ENCODE results near the gene RNF113B.

The RNF113B gene

GRCh38 chr13:98175043-98175442 lies 2.0 kb downstream of the RNF113B start:
- no peak for DNase-seq

DNA sequence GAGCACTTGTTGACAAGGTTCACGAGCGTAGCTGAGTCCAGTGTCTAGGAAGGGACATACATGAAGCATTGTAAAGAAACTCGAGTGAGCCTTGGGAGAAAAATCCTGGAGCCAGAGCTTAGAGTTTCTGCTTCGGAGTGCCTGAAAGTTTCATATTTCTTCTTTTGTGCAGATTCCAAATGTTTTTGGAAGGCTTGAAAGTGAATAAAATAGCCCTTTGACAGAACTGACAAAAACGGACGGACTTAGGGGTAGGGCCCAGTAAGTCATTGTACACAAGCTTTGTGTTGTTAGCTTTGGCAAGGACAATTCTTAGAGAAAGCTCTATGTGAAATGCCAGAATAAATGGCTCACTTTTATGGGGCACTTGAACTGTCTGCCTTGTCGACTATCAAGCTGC lies 2.8 kb downstream of the RNF113B start:
- DNase-seq = no peak

DNA sequence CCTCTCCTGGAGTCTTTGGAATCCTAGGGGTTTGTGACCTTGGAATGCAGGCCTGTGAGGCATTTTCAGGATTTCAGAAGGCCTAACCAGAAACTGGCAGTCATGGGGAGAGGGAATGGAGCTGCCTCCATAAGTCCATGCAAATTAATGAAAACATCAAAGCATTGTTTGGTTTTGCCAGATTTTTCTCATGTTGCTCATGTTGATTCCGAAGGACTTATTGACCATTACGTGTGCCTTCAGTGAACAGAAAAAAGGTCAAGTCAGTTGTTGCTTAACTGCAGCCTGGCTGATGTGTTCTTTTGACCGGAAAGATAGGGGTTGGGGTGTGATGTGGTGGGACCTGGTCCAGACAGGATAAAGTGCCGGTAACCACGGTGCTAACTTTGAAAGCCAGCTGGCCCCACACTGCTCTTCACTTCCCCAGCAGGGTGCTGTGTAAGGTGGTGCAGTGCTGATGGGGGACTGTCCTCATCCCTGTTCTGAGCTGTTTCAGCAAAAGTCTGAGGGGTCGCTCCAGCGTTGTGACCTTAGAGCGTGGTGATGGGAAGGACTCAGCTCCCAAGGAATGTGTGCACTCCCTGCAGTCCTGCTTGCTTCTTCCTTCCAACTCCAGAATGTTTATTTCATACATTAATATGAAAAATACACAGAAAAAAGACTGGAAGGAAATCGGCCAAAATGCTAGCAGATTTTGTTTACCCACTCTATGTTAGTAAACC lies 3.5 kb downstream of the RNF113B start:
- no peak for DNase-seq

- no peak for DNase-seq
Measured at GRCh38 chr13:98172590-98173422, 4.3 kb downstream of the RNF113B start.

- peak in 49 of 58 donors; percentile 5 to 70 (median 38) for DNase-seq
Measured at GRCh38 chr13:98171900-98172589, 5.0 kb downstream of the RNF113B start.

- no peak for DNase-seq
Measured at GRCh38 chr13:98169331-98169730, 7.7 kb downstream of the RNF113B start.

GRCh38 chr13:98162935-98163334 lies 14.1 kb downstream of the RNF113B start:
- DNase-seq = no peak

GRCh38 chr13:98158172-98158899 lies 18.7 kb downstream of the RNF113B start:
- no peak for DNase-seq

DNA sequence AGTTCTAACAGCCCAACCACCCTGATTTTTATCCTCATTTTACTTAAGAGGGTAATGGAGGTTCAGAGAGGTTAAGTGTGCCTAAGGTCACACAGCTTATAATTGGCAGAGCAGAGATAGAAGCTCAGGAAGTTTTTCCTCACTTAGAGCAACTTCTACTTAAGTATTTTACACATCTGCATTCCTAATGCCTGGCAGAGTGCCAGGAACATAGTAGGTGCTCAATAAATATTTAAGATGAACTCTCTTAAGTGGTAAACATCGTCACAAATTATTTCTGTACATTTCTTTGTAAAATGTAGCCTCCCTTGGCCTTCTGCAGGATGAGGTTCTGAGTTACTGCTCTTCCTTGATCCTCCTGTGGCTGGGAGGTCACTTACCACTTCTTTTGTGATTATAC lies 19.5 kb downstream of the RNF113B start:
- DNase-seq = no peak

DNA sequence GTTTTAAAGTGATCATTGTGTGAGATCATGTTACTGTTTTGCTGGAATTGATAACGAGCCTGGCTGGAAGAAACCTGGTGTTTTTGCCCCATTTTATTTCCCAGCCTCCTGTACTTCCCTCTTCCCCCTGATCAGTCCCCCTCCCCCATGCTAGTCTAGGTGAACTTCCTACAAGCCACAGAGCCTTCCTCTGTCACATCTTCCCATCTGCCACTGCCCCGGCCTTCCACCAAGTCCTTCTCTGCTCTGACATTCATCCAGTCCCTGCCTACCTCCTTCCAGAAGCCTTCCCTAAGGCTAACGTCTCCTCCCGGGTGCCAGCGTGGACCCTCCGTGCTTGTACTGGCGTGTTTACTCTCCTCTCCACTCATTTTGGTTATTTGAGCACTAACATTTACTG lies 19.9 kb downstream of the RNF113B start:
- no peak for DNase-seq

GRCh38 chr13:98156259-98156658 lies 20.8 kb downstream of the RNF113B start:
- no peak for DNase-seq

DNA sequence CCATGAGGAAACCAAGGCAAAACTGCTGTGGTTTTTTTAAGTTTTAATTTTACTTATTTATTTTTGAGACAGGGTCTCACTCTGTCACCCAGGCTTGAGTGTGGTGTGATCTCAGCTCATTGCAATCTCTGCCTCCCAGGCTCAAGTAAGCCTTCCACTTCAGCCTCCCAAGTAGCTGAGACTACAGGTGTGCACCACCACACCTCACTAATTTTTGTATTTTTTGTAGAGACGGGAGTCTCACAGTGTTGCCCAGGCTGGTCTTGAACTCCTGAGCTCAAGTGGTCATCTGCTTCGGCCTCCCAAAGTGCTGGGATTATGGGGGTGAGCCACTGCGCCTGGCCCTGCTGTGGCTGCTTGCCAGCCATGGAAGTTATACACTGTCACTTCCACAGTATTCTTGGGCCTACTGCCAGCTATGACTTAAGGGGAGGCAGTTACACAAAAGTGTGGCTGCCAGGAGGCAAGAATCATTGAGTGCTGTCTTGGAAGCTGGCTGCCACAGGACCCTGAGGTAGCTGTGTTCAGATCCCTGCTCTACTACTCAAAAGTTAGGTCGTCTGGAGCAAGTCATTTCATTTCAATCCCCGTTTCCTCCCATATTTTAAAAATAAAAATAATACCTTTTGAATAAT lies 21.5 kb downstream of the RNF113B start:
- DNase-seq = no peak

GRCh38 chr13:98150832-98151479 lies 26.1 kb downstream of the RNF113B start:
- DNase-seq = no peak

GRCh38 chr13:98147521-98147920 lies 29.5 kb downstream of the RNF113B start:
- no peak for DNase-seq

DNA sequence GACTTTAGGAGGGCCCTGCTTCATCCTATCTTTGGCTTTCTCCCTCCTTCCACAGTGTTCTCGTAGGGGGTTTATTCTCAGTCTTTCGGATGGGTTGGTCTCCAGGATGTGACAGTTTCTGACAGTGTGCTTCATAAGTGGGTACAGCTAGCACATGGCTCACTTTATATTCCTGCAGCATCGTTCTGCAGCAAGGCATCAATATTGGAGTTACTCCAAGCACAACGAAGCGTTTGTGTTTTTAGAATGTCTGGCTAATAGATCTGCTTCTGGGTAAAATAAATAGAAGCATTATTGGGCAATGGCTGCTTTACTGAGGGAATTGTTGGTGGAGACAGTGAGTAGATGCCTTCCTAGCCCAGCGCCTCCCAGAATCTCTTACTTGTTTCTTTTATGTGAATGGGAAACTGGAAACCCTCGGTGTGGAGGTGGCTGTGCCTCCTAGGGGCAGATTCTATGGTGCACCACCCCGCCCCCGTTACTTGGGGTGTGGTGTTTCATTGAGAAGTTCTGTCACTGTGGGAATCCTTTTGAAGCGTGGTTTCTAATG lies 32.2 kb downstream of the RNF113B start:
- DNase-seq = peak in 23 of 58 donors; percentile 5 to 75 (median 32)

- DNase-seq = peak in 11 of 58 donors; percentile 4 to 56 (median 12)
Measured at GRCh38 chr13:98144027-98144741, 32.9 kb downstream of the RNF113B start.

- DNase-seq = peak in 2 of 58 donors; percentile 3 to 19
Measured at GRCh38 chr13:98143601-98144026, 33.5 kb downstream of the RNF113B start.

DNA sequence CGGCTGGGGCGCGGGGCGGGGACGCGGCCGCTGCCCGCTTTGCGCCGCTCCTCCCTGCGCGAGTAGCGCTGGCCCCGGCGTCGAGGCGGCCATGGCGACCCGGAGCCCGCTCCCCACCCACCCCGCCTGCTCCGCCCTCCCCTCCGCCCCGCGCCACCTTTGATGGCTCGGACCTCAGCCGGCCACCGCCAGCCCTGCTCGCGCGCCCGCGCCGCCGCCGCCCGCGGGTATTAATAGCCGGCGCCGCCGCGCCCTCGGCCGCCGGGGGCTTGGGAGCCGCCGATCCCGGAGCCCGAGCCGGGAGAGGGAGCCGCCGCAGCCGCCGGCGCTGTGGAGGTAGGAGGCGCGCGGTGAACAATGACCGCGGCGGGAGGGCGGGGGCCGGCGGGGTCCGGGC lies 33.9 kb downstream of the RNF113B start:
- peak in 14 of 58 donors; percentile 10 to 71 (median 58) for DNase-seq
